K562 (cell line): Measurements from ENCODE around the gene SF3B4. TPM values are rescaled to one million over a fixed set of nuclear protein-coding genes. Genes with fewer than 3 reads are reported as not detected.

Source experiments
- ARID4B ChIP-seq: sonication (generic); formaldehyde crosslinking; IDR thresholded peaks from 2 replicates; pipeline ENCODE4 v1.8.0; 2022; ENCODE audit warnings: mild to moderate bottlenecking, missing genetic modification reagents
- ATF7 ChIP-seq: fragments of 450-650 bp; IDR thresholded peaks from 2 replicates; pipeline ENCODE4 v1.7.1; 2014; ENCODE audit warnings: mild to moderate bottlenecking, moderate library complexity
- GATAD2A ChIP-seq: fragments of 450-650 bp; IDR thresholded peaks from 2 replicates; pipeline ENCODE4 v1.6.1; 2017
- HINFP ChIP-seq: fragments of 450-650 bp; conservative IDR thresholded peaks from 2 replicates; pipeline ENCODE4 v1.6.1; 2016; ENCODE audit warnings: missing genetic modification characterization, low read depth, mild to moderate bottlenecking, control low read depth, missing compliant biosample characterization
- JUN ChIP-seq, 2 experiments: sonication (generic) in 1 of 2; formaldehyde crosslinking in 1 of 2; IDR thresholded peaks; 2 replicates each; pipeline versions ENCODE4 v1.6.1 to v1.8.0; 2012 to 2022; ENCODE audit warnings: borderline replicate concordance in 2 of 2, mild to moderate bottlenecking in 2 of 2, improper control_type of control experiment in 1 of 2, low read depth in 1 of 2, low read length in 1 of 2, missing genetic modification reagents in 1 of 2
- MAX ChIP-seq: sonication (generic); formaldehyde crosslinking; IDR thresholded peaks from 2 replicates; pipeline ENCODE4 v1.9.0; 2022; ENCODE audit warnings: mild to moderate bottlenecking, missing genetic modification reagents
- MED1 ChIP-seq: sonication (generic); formaldehyde crosslinking; IDR thresholded peaks from 2 replicates; pipeline ENCODE4 v1.8.1; 2023; ENCODE audit warnings: missing genetic modification reagents, borderline replicate concordance
- MEF2D ChIP-seq: conservative IDR thresholded peaks from 2 replicates; pipeline ENCODE4 v1.6.1; 2016; ENCODE audit warnings: low read depth, missing genetic modification characterization, missing compliant biosample characterization
- MTA2 ChIP-seq: fragments of 450-650 bp; IDR thresholded peaks from 2 replicates; pipeline ENCODE4 v1.6.1; 2016; ENCODE audit warnings: low read depth
- NCOA1 ChIP-seq: fragments of 450-650 bp; IDR thresholded peaks from 2 replicates; pipeline ENCODE4 v1.6.1; 2016; ENCODE audit warnings: low read depth
- NR3C1 ChIP-seq: sonication (generic); formaldehyde crosslinking; IDR thresholded peaks from 2 replicates; pipeline ENCODE4 v1.8.1; 2022; ENCODE audit warnings: missing genetic modification reagents
- SAP30 ChIP-seq: fragments of 200-600 bp; sonication (generic); IDR thresholded peaks from 2 replicates; pipeline ENCODE4 v1.6.1; 2012; ENCODE audit warnings: borderline replicate concordance, low read depth, mild to moderate bottlenecking, moderate library complexity, low read length, control low read depth, inconsistent platforms; ENCODE audit not compliant: insufficient read depth, poor library complexity, severe bottlenecking
- SMARCB1 ChIP-seq: IDR thresholded peaks from 2 replicates; pipeline ENCODE4 v1.6.1; 2011; ENCODE audit warnings: improper control_type of control experiment, low read depth; ENCODE audit not compliant: insufficient read length
- THRA ChIP-seq: fragments of 450-650 bp; IDR thresholded peaks from 2 replicates; pipeline ENCODE4 v1.6.1; 2017; ENCODE audit warnings: mild to moderate bottlenecking, moderate library complexity
- ZBTB43 ChIP-seq: sonication (generic); formaldehyde crosslinking; IDR thresholded peaks from 2 replicates; pipeline ENCODE4 v1.8.0; 2023; ENCODE audit warnings: mild to moderate bottlenecking, missing genetic modification reagents
- ZNF253 ChIP-seq: fragments of 250-450 bp; sonication (Bioruptor Pico); conservative IDR thresholded peaks from 2 replicates; pipeline ENCODE4 v1.6.1; 2021; ENCODE audit warnings: mild to moderate bottlenecking
- ZNF354B ChIP-seq: fragments of 250-450 bp; sonication (Bioruptor Pico); IDR thresholded peaks from 2 replicates; pipeline ENCODE4 v1.4.0; 2020
- ZNF766 ChIP-seq: fragments of 200-800 bp; sonication (Bioruptor generic); conservative IDR thresholded peaks from 2 replicates; pipeline ENCODE4 v1.6.1; 2016; ENCODE audit warnings: missing genetic modification characterization, missing compliant biosample characterization
- ZNF77 ChIP-seq: fragments of 250-450 bp; sonication (Bioruptor Pico); IDR thresholded peaks from 2 replicates; pipeline ENCODE4 v1.5.0; 2020
- polyA plus RNA-seq, 8 experiments: library from polyadenylated mRNA; depleted of rRNA in 4 of 8; stranded (reverse) in 5 of 8; unstranded in 3 of 8; fragments of >200 nt; fragmentation: Nextera tagmentation in 2 of 8; fragmentation: Illumina TruSeq in 1 of 8; extraction: Ambion mirVana in 2 of 8; extraction: Trizol in 1 of 8; gene quantifications; 2 replicates each; pipeline versions ENCODE4 v1.2.1 to v1.2.3, GENCODE V29; 2011 to 2014; ENCODE audit warnings: inconsistent platforms in 1 of 8, missing spikeins in 1 of 8
- total RNA-seq, 7 experiments: library from RNA; depleted of rRNA in 6 of 7; stranded (reverse); fragments of >200 nt in 6 of 7; fragmentation: Illumina TruSeq in 2 of 7; extraction: Trizol in 2 of 7; gene quantifications; 2 replicates each; pipeline versions ENCODE4 v1.2.1 to v1.2.3, GENCODE V29; 2011 to 2021; ENCODE audit warnings: low replicate concordance in 1 of 7

The SF3B4 gene
- total and polyA plus RNA-seq, 9 of the 15 experiments (the other 6 are each of a cell fraction or from before 2014, with no cell fraction given) = 3.0 to 88.0 (median 26.1) TPM

- TF ChIP-seq ZBTB43 (CRISPR knock-in tag) (0 out of 2 replicates have a peak, but pooled peaks have one; percentile 23), ZNF354B (CRISPR knock-in tag) (no peak), MEF2D (tag) (no peak), GATAD2A (no peak), NR3C1 (CRISPR knock-in tag) (no peak), ZNF766 (CRISPR knock-in tag) (no peak), SMARCB1 (no peak), ZNF253 (CRISPR knock-in tag) (0 out of 2 replicates have a peak, but pooled peaks have one; percentile 80), MAX (CRISPR knock-in tag) (no peak), JUN (IDR thresholded peaks at IDR 0.05; ENCODE audit: borderline replicate concordance, low read depth, low read length) (no peak), JUN (CRISPR knock-in tag; IDR thresholded peaks at IDR 0.05; ENCODE audit: borderline replicate concordance) (no peak), ARID4B (CRISPR knock-in tag) (peak; percentile 12; the same call in 1 of the 2 replicates), THRA (no peak), MTA2 (peak; percentile 8), ZNF77 (no peak), NCOA1 (no peak), ATF7 (peak; percentile 88), MED1 (CRISPR knock-in tag) (no peak), SAP30 (peak; percentile 68), HINFP (tag) (no peak)
These were observed 42.1 kb downstream of the SF3B4 start (continued) for GRCh38 chr1:149885339-149886120.
